GM21737 (cell line): ENCODE data around the gene CCL28.
"Not testable (repeated sequence)": the region's sequence is repeated elsewhere in the genome, so short reads cannot be mapped to it uniquely, and the experiment has no call there.

Source experiments
- ATAC-seq: cut with Tn5 transposase; IDR thresholded peaks from one replicate; pipeline ENCODE4 v1.9.1; 2021; ENCODE audit warnings: mild to moderate bottlenecking, moderate library complexity; ENCODE audit not compliant: unreplicated experiment

Gene CCL28

DNA sequence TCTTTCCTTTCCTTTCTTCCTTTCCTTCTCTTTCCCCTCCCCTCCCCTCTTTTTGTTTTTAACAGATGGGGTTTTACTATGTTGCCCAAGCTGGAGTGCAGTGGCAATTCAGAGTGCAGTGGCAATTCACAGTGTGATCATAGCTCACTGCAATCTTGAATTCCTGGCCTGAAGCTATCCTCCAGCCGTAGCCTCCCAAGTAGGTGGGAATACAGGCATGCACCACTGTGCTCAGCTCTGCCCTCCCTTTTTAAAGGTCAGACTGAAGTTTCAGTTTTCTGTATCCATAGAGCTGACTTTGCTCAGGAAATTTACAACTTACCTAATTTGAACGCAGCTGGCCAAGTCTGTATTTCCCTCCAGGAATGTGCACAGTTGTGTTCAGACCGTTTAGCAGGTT, 696 bp downstream of the CCL28 start:
- ATAC-seq: no peak

DNA sequence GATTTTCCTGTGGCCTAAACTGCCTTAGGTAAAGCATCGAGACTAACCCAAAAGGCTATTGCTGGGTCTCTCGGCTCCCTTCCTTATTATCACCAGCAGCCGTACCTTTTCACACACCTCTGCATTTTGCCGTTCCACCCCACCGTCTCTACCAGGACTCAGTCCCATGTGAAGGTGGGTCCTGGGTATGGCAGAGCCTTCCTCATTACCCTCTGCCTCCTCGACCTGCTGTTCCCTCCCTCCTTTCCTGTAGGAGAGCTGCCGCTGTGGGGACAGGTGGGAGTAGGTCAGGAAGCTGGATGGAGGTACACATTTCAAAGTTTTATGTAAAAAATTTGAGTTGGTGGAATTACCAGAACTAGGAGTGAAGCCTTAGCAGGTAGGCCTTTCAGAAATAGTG, 1.8 kb downstream of the CCL28 start:
- ATAC-seq: no peak

DNA sequence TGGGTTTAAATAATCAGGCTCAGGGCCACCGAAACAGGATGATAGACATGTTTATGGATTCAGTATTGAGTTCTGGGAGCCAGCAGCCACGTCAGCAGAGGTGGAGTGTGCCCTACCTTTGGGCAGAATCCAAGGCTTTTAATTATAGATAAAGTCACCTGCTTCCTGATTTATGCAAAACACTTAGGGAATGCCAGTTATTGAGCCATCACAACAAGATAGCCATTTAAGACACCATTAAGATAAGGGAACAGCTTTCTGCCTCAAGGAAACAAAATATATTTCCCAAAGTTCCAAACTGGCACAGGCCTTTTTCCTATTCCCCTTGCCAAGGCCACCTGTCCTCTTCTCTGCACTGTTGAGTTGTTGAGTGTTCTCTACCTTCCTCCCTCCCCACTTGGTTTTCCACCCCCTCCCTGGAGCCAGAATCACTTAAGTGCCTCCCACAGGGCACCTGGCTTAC, 2.4 kb downstream of the CCL28 start:
- ATAC-seq: no peak

DNA sequence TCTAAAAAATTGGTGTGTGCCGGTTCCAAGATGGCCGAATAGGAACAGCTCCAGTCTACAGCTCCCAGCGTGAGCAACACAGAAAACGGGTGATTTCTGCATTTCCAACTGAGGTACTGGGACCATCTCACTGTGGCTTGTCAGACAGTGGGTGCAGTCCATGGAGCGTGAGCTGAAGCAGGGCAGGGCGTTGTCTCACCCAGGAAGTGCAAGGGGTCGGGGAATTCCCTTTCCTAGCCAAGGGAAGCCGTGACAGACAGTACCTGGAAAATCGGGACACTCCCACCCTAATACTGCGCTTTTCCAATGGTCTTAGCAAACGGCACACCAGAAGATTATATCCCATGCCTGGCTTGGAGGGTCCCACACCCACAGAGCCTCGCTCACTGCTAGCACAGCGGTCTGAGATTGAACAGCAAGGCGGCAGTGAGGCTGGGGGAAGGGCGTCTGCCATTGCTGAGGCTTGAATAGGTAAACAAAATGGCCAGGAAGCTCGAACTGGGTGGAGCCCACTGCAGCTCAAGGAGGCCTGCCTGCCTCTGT, 9.6 kb downstream of the CCL28 start:
- ATAC-seq: not testable (repeated sequence)

DNA sequence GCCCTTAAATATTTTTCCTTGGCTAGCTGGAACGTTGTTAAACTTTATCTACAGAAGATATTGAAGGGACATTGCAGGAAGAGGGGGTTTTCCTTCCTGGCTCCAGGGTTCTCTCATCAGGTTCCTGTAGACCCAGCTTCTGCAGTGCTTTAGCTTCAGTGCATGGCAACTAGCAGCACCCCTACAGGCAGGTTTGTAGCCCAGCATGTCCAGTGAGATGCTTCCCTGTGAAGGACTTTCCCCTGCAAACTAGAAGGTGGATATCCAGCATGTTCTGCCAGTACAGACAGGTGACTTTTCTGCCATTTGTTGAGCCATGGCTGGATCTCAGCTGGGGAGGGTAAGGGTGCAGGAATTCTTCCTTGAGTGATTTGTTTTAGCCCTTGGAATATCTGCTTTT, 10.4 kb downstream of the CCL28 start:
- ATAC-seq: no peak

DNA sequence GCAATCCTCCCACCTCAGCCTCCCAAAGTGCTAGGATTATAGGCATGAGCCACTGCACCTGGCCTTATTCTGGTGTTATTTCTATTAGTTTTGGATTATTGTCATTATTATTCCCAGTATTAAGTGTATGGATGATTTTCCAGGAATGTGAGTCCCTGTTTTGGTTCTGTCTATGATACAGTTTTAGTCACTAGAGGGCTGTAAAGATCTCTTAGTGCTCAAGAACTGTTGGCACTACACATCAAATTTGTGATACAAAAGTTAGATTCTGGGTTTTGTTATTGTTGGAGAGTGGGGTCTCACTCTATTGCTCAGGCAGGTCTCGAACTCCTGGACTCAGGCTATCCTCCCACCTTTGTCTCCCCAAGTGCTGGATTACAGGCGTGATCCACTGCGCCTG, 12.1 kb downstream of the CCL28 start:
- ATAC-seq: no peak

DNA sequence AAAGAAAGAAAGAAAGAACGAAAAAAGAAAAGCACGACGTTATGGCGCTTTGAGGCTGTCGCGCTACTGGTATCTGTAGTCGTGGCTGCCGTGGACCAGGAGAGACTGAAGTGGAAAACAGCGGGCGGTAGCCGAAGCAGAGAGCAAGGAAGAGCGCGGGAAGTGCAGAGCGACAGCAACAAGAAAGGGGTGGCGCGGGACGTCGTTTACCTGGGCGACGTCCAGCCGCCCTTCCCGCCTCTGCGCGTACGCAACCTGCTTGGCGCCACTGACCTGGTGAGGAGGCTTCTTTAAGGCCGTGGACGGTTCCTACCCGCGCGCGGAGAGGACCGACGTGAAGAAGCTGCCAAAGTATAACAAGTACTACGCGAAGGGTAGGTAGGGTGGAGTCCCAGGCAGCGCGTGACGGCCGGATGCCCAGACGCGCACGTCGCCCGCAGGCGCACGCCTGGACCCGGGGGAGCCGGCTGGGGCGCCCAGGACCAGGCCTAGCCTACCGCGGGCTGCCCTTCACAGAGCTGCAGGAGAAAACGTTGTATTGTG, 15.4 kb downstream of the CCL28 start:
- ATAC-seq: peak; percentile 97

DNA sequence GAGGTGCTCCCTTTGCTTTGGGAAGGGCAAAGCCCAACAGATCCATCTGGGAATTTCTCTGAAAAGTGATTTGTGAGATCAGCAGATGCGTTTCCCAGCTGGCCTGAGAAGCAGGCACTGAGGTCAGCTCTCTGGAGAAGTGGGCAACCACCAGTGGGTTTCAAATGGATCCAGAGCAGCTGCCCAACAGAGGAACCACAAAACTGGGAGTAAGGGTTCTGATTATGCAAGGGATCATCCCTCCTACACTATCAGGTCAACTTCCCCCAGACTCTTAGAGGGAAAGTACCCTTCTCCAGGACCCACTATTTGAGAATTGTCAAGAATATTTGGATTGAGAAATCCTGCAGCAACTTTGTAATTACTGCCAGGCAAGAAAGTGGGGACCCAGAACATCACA, 21.7 kb downstream of the CCL28 start:
- no peak for ATAC-seq

DNA sequence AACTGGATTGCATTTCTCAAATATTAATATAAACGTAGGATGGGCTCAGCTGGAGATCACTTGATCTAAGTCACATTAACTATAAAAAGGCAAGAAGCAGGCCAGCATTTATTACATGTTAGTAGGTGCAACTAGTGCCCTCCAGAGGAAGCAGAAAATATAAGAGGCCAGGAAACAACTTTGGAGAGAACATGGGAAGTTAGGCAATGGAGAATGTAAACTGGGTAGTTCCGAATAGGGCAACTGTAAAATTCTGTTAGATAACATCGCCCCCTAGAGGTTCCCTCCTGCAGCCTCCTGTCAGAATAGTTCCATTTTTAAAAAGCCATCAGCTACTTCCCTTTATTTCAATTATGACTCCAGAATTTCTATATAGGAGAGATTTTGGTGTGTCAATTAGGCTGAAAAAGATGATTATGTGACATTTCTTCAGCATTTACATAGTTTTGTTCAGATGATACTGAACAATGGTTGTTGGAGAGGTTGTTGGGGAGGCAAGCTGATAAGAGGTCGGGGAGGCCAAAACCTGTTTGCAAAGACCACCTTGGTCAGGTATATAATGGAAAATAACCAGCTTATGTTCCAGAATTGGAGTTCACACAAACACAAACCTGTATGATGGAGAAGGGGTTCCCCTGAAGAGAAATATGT, 22.4 kb downstream of the CCL28 start:
- ATAC-seq: peak; percentile 58

DNA sequence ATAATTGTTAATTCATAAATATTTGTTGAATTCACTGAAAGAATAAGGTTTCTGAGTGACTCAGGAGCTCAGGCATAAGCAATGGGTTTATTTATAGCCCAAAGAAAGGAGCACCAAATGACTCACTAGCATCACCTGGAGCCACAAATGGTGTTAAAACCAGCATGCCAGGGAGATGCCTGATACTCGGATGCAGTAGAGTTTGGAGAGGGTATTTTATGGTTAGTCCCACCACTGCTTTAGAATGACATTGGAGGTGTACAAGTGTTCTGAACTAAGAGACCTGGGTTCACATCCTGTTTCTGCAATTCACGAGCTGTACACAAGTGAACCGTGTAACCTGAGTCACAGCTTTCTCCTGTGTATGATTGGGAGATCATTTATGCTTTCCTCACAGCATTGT, 25.2 kb downstream of the CCL28 start:
- no peak for ATAC-seq

DNA sequence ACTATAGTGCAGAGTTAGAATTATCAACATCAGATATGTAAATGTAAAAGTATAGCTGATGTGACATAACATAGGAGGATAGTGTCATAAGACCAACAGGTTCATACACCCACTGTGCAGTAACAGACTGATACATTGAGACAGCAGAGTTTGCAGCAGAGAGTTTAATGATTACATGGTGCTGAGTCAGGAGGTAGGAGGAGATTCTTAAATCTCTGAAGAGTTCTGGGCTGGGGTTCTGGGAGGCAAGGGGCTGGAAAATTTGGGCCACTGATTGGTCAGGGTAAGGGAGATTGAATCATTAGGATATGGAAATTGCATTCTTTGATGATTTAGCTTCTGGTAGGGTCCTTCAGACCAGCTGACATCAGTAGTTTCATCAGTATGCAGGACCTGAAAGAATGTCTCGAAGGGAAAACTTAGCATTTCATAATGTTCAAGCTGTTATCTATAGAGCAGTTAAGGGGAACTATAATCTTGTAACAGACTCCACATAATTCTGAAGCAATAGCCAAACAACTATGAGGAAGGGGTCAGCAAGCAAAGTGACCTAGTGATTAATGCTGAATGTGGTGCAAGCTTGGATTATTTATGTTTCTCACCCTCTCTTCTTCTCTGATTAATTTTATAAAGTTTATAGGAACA, 35.6 kb downstream of the CCL28 start:
- no peak for ATAC-seq

DNA sequence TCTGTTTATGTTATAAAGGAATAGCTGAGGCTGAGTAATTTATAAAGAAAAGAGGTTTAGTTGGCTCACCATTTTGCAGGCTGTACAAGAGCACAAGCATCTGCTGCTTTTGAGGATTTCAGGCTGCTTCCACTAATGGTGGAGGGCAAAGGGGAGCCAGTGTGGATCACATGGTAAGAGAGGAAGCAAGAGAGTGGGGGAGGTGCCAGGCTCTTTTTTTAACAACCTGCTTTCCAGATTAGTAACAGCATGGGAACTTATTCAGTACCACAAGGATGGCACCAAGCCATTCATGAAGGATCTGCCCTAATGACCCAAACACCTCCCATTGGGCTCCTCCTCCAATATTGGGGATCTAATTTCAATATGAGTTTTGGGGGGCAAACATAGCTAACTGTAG, 40.4 kb downstream of the CCL28 start:
- no peak for ATAC-seq

DNA sequence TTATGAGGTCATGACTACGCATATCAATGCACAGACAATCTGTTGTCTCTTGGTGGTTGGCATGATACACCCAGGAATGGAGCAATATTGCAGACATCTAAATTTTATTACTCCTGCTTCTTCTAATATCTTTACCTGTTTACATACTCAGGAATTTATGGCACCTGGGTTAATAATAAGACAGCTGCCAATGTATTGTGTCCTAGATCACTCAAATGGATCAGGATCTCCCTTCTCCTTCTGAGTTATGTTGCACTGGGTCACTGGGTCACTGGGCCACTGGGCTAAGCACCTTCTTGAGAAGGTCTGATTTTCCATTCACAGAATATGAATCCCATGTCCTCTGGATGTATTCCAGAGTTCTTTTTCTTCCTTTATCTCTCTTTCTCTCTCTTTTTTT, 41.8 kb downstream of the CCL28 start:
- no peak for ATAC-seq

DNA sequence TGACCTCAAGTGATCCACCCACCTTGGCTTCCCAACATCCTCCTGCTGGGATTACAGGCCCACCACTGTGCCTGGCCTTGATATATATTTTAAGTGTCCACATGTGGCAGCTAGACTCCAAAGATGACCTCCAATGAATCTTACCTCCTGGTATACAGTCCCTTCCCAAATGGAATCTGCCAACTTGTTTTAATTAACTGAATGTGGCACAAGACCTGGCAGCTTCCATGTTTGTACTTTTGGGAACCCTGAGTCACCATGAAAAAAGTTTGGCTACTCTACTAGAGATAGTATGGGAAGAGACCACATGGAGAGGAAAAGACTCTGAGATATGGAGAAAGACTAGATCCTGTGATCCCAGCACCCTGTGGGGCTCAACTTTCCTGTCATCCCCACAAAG, 42.5 kb downstream of the CCL28 start:
- ATAC-seq: no peak

DNA sequence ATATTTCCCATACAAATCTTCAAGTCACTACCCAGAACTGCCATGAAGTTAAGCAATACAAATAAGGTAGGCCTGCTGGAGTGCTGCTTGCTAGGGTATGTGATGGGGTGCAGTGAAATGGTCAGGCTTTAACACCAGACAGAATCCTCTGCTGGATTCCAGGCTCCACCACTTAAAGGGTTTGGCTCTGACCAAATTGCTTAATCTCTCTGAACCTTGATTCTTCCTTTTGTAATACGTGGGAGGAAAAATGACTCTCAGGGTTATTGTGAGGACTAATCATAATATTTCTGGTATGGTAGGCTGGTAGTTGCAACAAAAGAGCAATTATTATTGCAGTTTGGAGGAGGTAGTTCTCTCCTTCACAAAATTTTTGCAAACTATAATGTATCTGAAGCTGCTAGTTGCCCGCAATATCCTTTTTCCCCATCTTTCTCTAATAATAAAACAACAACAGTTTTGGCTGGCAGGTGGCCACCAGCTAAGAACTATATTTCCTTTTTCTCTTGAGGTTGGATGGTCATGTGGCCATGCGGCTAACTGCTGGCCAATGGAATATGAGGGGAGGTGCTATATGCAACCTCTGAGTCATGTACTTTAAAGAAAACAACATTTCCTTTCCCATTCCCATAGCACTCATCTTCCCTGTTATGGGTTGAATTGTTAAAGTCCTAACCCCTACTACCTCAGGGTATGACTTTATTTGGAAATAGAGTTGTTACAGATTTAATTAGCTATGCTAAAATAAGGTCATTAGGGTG, 44.1 kb downstream of the CCL28 start:
- no peak for ATAC-seq

DNA sequence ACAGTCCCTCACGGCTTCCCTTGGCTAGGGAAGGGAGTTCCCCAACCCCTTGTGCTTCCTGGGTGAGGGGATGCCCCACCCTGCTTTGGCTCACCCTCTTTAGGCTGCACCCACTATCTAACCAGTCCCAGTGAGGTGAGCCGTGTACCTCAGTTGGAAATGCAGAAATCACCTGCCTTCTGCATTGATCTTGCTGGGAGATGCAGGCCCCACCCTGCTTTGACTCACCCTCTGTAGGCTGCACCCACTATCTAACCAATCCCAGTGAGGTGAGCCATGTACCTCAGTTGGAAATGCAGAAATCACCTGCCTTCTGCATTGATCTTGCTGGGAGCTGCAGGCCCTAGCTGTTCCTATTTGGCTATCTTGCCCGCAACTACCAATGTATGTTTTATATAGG, 44.7 kb downstream of the CCL28 start:
- no peak for ATAC-seq

DNA sequence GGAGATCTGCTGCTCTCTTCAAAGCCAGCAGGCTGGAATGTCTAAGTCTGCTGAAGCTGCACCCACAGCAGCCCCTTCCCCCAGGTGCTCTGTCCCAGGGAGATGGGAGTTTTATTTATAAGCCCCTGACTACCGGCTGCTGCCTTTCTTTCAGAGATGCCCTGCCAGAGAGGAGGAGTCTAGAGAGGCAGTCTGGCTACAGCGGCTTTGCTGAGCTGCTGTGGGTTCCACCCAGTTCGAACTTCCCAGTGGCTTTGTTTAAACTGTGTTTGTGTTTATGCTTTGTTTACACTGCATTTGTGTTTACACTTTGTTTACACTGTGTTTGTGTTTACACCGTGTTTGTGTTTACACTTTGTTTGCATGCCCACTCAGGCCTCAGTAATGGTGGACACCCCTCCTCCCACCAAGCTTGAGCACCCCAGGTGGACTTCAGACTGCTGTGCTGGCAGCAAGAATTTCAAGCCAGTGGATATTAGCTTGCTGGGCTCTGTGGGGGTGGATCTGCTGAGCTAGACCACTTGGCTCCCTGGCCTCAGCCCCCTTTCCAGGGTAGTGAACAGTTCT, 45.4 kb downstream of the CCL28 start:
- ATAC-seq: not testable (repeated sequence)

DNA sequence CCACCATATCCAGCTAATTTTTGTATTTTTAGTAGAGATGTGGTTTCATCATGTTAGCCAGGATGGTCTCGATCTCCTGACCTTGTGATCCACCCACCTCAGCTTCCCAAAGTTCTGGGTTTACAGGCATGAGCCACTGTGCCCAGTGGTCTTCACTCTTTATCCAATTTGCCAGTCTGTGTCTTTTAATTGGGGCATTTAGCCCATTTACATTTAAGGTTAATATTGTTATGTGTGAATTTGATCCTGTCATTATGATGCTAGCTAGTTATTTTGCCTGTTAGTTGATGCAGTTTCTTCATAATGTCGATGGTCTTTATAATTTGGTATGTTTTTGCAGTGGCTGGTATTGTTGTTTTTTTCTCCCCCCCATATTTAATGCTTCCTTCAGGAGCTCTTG, 47.0 kb downstream of the CCL28 start:
- not testable (repeated sequence) for ATAC-seq

DNA sequence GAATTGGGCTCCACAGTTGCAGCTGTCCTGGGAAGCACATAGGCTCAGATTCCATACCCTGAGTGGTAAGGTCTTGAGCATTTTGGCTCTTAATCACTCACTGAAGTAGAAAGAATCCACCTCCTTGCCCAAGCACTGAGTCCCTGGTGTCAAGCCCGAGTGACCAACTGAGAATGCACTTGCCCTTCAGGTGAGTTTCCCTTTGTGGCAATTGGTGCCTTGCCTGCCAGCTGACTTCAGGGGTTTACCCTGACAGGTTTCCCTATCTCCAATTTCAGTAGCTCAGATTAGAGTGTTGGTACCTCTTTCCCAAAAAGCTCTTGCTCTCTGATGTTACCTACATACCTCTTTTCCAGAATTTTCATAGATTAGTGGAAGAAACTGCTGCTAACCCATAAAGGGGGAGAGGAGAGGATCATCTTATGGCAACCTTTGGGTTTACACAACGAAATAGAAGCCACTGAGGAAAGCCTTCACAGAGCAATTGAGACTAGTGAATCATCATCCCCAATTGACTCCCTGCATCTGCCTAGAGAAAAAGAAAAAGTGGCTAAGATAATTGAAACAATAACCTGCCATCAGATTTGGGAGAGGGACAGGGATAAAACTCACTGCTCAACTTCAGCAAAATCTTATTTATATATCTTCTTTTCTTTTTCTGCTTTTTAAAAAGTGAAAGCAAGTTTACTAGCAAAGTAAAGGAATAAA, 48.6 kb downstream of the CCL28 start:
- no peak for ATAC-seq

DNA sequence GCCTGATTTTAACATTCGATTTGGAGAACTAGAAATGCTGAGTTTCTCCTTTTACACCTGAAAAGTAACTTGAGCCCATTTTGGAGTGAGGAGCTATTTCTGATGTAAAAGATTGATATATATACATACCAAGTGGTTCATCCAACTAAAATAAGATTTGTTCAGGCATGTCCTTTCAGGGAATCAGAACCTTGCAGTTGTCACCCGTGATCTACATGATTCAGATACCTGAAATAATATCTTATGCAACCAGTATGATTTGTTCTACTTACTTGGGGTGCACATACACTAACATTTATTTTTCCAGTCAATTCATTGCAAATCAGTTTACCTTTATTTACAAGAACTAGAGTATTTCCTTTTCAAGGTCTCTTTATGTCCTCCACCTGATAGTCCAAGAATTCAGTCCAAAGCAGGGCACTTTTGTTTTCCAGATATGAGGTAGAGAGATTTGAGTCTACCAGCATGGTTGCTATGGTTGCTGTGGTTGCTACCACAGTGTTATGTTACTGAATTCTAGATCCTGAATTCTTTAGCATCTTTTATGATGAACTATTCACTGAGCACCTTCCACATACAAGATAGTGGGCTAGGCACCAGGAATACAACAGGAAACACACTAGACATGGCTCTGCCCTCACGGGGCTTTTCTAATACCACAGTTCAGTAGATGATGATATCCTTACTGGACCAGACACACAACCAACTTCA, 49.3 kb downstream of the CCL28 start:
- ATAC-seq: no peak
